ENCODE measurements around the gene NLGN1. TPM values are rescaled to one million over a fixed set of nuclear protein-coding genes. Genes with fewer than 3 reads are reported as not detected.

NLGN1 gene
- total RNA-seq, 1 donor from 2014 or later: not detected

DNA sequence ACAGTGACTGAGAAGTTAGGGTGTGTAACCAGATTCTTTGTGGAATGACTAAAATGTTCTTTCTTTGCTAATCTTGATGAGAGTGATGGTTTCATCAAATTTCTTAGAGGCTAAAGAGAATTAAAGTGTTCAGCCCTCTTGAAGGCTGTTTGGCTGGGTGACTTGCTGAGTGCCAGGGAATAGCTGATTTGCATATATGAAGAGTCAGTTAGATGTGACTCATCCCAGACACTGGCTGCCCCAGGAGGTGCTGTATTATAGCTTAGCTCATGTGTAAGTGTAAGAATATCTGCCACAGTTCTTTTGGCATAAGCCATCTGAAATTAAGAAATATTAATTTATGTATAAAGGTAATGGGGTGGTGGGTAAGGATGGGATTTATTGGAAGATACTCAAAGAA is 535.1 kb downstream of the NLGN1 start:
- H3K4me1 Mint-ChIP-seq (ENCODE audit: low read depth): no peaks in the 10 kb centered on the region
- TF ChIP-seq, protein P1, sequence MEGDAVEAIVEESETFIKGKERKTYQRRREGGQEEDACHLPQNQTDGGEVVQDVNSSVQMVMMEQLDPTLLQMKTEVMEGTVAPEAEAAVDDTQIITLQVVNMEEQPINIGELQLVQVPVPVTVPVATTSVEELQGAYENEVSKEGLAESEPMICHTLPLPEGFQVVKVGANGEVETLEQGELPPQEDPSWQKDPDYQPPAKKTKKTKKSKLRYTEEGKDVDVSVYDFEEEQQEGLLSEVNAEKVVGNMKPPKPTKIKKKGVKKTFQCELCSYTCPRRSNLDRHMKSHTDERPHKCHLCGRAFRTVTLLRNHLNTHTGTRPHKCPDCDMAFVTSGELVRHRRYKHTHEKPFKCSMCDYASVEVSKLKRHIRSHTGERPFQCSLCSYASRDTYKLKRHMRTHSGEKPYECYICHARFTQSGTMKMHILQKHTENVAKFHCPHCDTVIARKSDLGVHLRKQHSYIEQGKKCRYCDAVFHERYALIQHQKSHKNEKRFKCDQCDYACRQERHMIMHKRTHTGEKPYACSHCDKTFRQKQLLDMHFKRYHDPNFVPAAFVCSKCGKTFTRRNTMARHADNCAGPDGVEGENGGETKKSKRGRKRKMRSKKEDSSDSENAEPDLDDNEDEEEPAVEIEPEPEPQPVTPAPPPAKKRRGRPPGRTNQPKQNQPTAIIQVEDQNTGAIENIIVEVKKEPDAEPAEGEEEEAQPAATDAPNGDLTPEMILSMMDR (IDR thresholded peaks at IDR 0.05): no peak
- DNase-seq (ENCODE audit: low spot score): no peak
- no peak overlapping the region for H3K4me3 Mint-ChIP-seq (ENCODE audit: unreplicated experiment)
- H3K27ac Mint-ChIP-seq (ENCODE audit: unreplicated experiment): no peak overlapping the region
- no peaks in the 10 kb centered on the region for H3K27me3 Mint-ChIP-seq (ENCODE audit: low read depth)
- peaks cover 1% of the 10 kb centered on the region for H3K36me3 Mint-ChIP-seq (ENCODE audit: low read depth)
- no peaks in the 10 kb centered on the region for H3K9me3 Mint-ChIP-seq (ENCODE audit: low read depth)

GRCh38 chr3:173933113-173933512 is 535.6 kb downstream of the NLGN1 start:
- H3K4me3 Mint-ChIP-seq (ENCODE audit: unreplicated experiment): no peak overlapping the region
- DNase-seq (ENCODE audit: low spot score): no peak
- TF ChIP-seq, protein P1 (IDR thresholded peaks at IDR 0.05): no peak
- H3K27me3 Mint-ChIP-seq (ENCODE audit: low read depth): no peaks in the 10 kb centered on the region
- no peaks in the 10 kb centered on the region for H3K9me3 Mint-ChIP-seq (ENCODE audit: low read depth)
- H3K27ac Mint-ChIP-seq (ENCODE audit: unreplicated experiment): no peak overlapping the region
- peaks cover 1% of the 10 kb centered on the region for H3K36me3 Mint-ChIP-seq (ENCODE audit: low read depth)
- peaks cover 2% of the 10 kb centered on the region for H3K4me1 Mint-ChIP-seq (ENCODE audit: low read depth)

DNA sequence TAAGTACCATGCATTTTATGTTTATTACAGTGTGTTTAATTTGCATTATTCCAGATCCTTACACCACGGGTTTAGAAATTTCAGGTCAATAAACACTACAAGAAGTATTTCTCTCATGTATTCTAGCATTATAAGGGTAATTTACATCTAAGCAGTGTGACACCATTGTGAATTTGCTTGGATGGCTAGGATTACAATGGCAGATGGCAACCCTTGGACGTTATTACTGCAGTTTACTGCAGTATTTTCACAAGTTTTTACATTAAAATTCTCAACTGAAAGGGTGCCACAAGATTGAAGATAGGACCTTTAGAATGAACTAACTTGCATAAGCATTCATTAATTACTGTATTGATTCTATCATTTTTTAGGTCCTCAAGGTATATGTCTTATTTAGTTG is 538.8 kb downstream of the NLGN1 start:
- DNase-seq (ENCODE audit: low spot score): no peak
- no peak overlapping the region for H3K4me3 Mint-ChIP-seq (ENCODE audit: unreplicated experiment)
- no peak overlapping the region for H3K27ac Mint-ChIP-seq (ENCODE audit: unreplicated experiment)
- no peaks in the 10 kb centered on the region for H3K27me3 Mint-ChIP-seq (ENCODE audit: low read depth)
- H3K4me1 Mint-ChIP-seq (ENCODE audit: low read depth): peaks cover 5% of the 10 kb centered on the region
- peaks cover 1% of the 10 kb centered on the region for H3K36me3 Mint-ChIP-seq (ENCODE audit: low read depth)
- no peaks in the 10 kb centered on the region for H3K9me3 Mint-ChIP-seq (ENCODE audit: low read depth)
- TF ChIP-seq, protein P1 (IDR thresholded peaks at IDR 0.05): no peak

GRCh38 chr3:173938159-173938558 is 540.6 kb downstream of the NLGN1 start:
- H3K27me3 Mint-ChIP-seq (ENCODE audit: low read depth): no peaks in the 10 kb centered on the region
- H3K4me1 Mint-ChIP-seq (ENCODE audit: low read depth): peaks cover 5% of the 10 kb centered on the region
- peaks cover 1% of the 10 kb centered on the region for H3K36me3 Mint-ChIP-seq (ENCODE audit: low read depth)
- no peak for DNase-seq (ENCODE audit: low spot score)
- no peak overlapping the region for H3K4me3 Mint-ChIP-seq (ENCODE audit: unreplicated experiment)
- no peaks in the 10 kb centered on the region for H3K9me3 Mint-ChIP-seq (ENCODE audit: low read depth)
- TF ChIP-seq, protein P1 (IDR thresholded peaks at IDR 0.05): no peak
- H3K27ac Mint-ChIP-seq (ENCODE audit: unreplicated experiment): peak overlapping the region; percentile 45

DNA sequence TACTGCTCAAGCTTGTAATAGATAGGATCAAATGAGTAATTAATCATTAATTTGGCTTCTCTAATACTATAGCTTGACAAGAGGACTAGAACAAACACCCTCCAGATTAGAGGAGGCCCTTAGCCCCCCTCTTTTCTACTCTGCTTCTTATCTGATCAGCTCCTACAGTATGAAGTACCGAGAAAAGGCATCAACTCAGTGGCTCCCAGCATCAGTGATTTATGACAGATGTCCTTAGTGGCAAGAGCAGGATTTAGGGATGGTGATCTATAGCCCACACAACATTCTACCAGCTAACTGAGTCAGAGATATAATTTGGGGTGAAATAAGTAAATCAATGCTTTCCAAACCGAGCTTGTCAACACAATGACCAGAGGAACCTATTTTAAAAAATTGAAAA is 541.1 kb downstream of the NLGN1 start:
- TF ChIP-seq, protein P1 (IDR thresholded peaks at IDR 0.05): no peak
- no peaks in the 10 kb centered on the region for H3K27me3 Mint-ChIP-seq (ENCODE audit: low read depth)

More for the DNA sequence above, 541.1 kb downstream of the NLGN1 start:
- H3K4me3 Mint-ChIP-seq (ENCODE audit: unreplicated experiment): no peak overlapping the region
- no peak overlapping the region for H3K27ac Mint-ChIP-seq (ENCODE audit: unreplicated experiment)
- DNase-seq (ENCODE audit: low spot score): no peak
- peaks cover 1% of the 10 kb centered on the region for H3K36me3 Mint-ChIP-seq (ENCODE audit: low read depth)
- no peaks in the 10 kb centered on the region for H3K9me3 Mint-ChIP-seq (ENCODE audit: low read depth)
- peaks cover 5% of the 10 kb centered on the region for H3K4me1 Mint-ChIP-seq (ENCODE audit: low read depth)
